ENCODE data around the gene MC5R. TPM values are rescaled to one million over a fixed set of nuclear protein-coding genes. Genes with fewer than 3 reads are reported as not detected.

MC5R gene
- total RNA-seq, 1 experiment from 2014 or later, result not detected

DNA sequence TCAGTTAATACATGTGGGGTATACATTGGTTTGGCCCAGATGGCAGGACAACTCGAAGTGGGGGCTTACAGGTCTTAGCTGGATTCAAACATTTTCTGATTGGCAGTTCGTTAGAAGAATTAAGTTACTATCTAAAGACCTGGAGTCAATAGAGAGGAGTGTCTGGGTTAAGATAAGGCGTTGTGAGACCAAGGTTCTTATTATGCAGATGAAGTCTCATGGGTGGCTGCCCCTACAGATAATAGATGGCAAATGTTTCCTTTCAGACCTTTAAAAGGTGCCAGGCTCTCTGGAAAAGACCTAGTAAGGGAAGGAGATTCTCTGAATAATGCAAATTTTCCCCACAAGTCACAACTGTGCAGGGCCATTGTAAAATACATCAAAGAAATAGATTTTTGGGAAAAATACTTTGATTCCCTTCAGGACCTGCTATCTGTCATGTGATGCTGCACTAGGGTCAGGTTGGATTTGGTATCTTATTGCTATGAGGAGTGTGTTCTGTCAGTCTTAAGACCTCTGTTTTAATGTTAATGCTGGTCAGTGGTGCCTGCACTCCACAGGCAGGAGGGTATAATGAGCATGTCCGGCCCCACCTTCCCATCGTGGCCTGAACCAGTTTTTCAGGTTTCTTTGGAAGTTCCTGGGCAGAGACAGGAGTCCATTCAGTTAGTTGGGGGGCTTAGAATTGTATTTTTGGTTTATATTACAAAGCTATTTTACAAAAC lies 14.3 kb upstream of the MC5R start:
- H3K27ac ChIP-seq (ENCODE audit: insufficient read length, low read depth, low read length), result peak overlapping the region; percentile 6
- peak overlapping the region; percentile 36 to 56; a peak in 4 of 5 replicates for H3K4me3 Mint-ChIP-seq
- no peak overlapping the region for H3K14ac ChIP-seq (ENCODE audit: insufficient read depth, low read length)
- TF ChIP-seq, protein P1, sequence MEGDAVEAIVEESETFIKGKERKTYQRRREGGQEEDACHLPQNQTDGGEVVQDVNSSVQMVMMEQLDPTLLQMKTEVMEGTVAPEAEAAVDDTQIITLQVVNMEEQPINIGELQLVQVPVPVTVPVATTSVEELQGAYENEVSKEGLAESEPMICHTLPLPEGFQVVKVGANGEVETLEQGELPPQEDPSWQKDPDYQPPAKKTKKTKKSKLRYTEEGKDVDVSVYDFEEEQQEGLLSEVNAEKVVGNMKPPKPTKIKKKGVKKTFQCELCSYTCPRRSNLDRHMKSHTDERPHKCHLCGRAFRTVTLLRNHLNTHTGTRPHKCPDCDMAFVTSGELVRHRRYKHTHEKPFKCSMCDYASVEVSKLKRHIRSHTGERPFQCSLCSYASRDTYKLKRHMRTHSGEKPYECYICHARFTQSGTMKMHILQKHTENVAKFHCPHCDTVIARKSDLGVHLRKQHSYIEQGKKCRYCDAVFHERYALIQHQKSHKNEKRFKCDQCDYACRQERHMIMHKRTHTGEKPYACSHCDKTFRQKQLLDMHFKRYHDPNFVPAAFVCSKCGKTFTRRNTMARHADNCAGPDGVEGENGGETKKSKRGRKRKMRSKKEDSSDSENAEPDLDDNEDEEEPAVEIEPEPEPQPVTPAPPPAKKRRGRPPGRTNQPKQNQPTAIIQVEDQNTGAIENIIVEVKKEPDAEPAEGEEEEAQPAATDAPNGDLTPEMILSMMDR (conservative IDR thresholded peaks at IDR 0.05), result no peak
- no peak overlapping the region for H2AK5ac ChIP-seq (ENCODE audit: insufficient read length, low read length)
- H3K18ac ChIP-seq (ENCODE audit: insufficient read length, low read depth, low read length), result no peak overlapping the region
- no peak overlapping the region for H3K9ac ChIP-seq (ENCODE audit: extremely low read depth, insufficient read length, low read length)
- peaks cover 73 to 75% of the 10 kb centered on the region in 2 experiments for H3K4me1 Mint-ChIP-seq
- H2BK120ac ChIP-seq (ENCODE audit: low read depth, low read length, poor library complexity, severe bottlenecking), result no peak overlapping the region
- no peak overlapping the region for H4K5ac ChIP-seq (ENCODE audit: insufficient read length, low read depth, low read length)
- no peak overlapping the region for H2AFZ ChIP-seq (ENCODE audit: low read length)
- peaks cover 0 to 1% of the 10 kb centered on the region in 2 experiments; a peak in 1 of 5 replicates for H3K9me3 Mint-ChIP-seq
- H2BK12ac ChIP-seq (ENCODE audit: insufficient read length, low read depth, low read length), result no peak overlapping the region
- no peak overlapping the region for H2BK15ac ChIP-seq (ENCODE audit: low read depth, low read length)
- no peak overlapping the region for H2BK5ac ChIP-seq (ENCODE audit: insufficient read length, low read length)
- no peak overlapping the region for H3K23ac ChIP-seq (ENCODE audit: insufficient read length, low read depth, low read length)
- H3K27me3 ChIP-seq (ENCODE audit: insufficient read depth, low read length), result no peaks in the 10 kb centered on the region
- H3K23me2 ChIP-seq (ENCODE audit: insufficient read length, low read depth, low read length, poor library complexity, severe bottlenecking), result no peaks in the 10 kb centered on the region
- no peak overlapping the region for H2BK20ac ChIP-seq (ENCODE audit: low read depth, low read length, poor library complexity, severe bottlenecking)
- H3K4ac ChIP-seq (ENCODE audit: low read depth, low read length), result no peak overlapping the region
- no peaks in the 10 kb centered on the region for H3K79me2 ChIP-seq (ENCODE audit: insufficient read depth, low read length)
- H3K4me2 ChIP-seq (ENCODE audit: insufficient read depth, insufficient read length, low read length), result peak overlapping the region; percentile 32
- no peak overlapping the region for H4K8ac ChIP-seq (replicated peaks; ENCODE audit: insufficient read length, low read depth, low read length)
- no peaks in the 10 kb centered on the region for H3K9me3 ChIP-seq (ENCODE audit: control insufficient read depth, low read depth, low read length)
- no peaks in the 10 kb centered on the region for H4K20me1 ChIP-seq (ENCODE audit: control insufficient read depth, insufficient read depth, insufficient read length)
- peaks cover 29% of the 10 kb centered on the region for H3K4me1 ChIP-seq (ENCODE audit: insufficient read depth, low read length)
- no peaks in the 10 kb centered on the region for H3K27me3 Mint-ChIP-seq (ENCODE audit: low read depth)
- no peaks in the 10 kb centered on the region for H3K79me1 ChIP-seq (ENCODE audit: insufficient read depth, low read depth, low read length, poor library complexity, severe bottlenecking)
- no peak overlapping the region for H3K56ac ChIP-seq (ENCODE audit: insufficient read length, low read depth, low read length)
- H3T11ph ChIP-seq (ENCODE audit: low read length), result no peak overlapping the region
- WGBS (ENCODE audit: extremely low coverage, insufficient read length, low lambda C conversion rate), result no CpG with 5 or more reads among the region's 5 CpGs
- peak; percentile 73 for DNase-seq
- H3K36me3 Mint-ChIP-seq (ENCODE audit: insufficient read depth in 1 of 3, low read depth in 3 of 3), result peaks cover 1 to 3% (median 2%) of the 10 kb centered on the region in 3 experiments; a peak in 4 of 7 replicates
- peak overlapping the region; percentile 42 to 97 (median 92) for H3K27ac Mint-ChIP-seq
- no peak overlapping the region for H4K91ac ChIP-seq (ENCODE audit: insufficient read length, low read depth, low read length)

All from H9 (cell line).